Measurements from ENCODE around the gene FADD.
"Not testable (repeated sequence)": the region's sequence is repeated elsewhere in the genome, so short reads cannot be mapped to it uniquely, and the experiment has no call there.

Gene FADD

GRCh38 chr11:70183032-70183431 lies 20.1 kb upstream of the FADD start:
- no peak for DNase-seq

GRCh38 chr11:70183483-70184176 lies 19.5 kb upstream of the FADD start:
- no peak for DNase-seq

GRCh38 chr11:70184396-70184795 lies 18.7 kb upstream of the FADD start:
- no peak for DNase-seq

- no peak for DNase-seq
These were observed 17.6 kb upstream of the FADD start for GRCh38 chr11:70185348-70186055.

- no peak for DNase-seq
These were observed 16.7 kb upstream of the FADD start for GRCh38 chr11:70186420-70186819.

- no peak for DNase-seq
These were observed 16.2 kb upstream of the FADD start for GRCh38 chr11:70186936-70187335.

- DNase-seq: no peak
These were observed 15.3 kb upstream of the FADD start for GRCh38 chr11:70187771-70188170.

- no peak for DNase-seq
These were observed 13.5 kb upstream of the FADD start for GRCh38 chr11:70189622-70190021.

- DNase-seq: peak; percentile 79
These were observed 11.5 kb upstream of the FADD start for GRCh38 chr11:70191495-70192140.

GRCh38 chr11:70192666-70193410 lies 10.3 kb upstream of the FADD start:
- DNase-seq: no peak

GRCh38 chr11:70193411-70194292 lies 9.4 kb upstream of the FADD start:
- DNase-seq: no peak

GRCh38 chr11:70194792-70195791 lies 8.0 kb upstream of the FADD start:
- no peak for DNase-seq

GRCh38 chr11:70200212-70200844 lies 2.8 kb upstream of the FADD start:
- DNase-seq: no peak

- not testable (repeated sequence) for DNase-seq
These were observed 2.0 kb upstream of the FADD start for GRCh38 chr11:70201047-70201446.

GRCh38 chr11:70201882-70202861 lies 924 bp upstream of the FADD start:
- no peak for DNase-seq

GRCh38 chr11:70203751-70204465 lies 812 bp downstream of the FADD start:
- DNase-seq: peak; percentile 65

GRCh38 chr11:70204466-70204799 lies 1.3 kb downstream of the FADD start:
- no peak for DNase-seq

- DNase-seq: no peak
These were observed 2.1 kb downstream of the FADD start for GRCh38 chr11:70205049-70205725.

Data from femur (tissue), 1 donor.